MM.1S (cell line): Measurements from ENCODE around the gene RBFOX2.

Source experiments
- CTCF ChIP-seq: fragments of 300-600 bp; sonication (generic); IDR thresholded peaks from 2 replicates; pipeline ENCODE4 v1.5.1; 2016; ENCODE audit warnings: antibody characterized with exemption, low read length, mixed read lengths
- EZH2 ChIP-seq: fragments of 300-600 bp; sonication (generic); optimal IDR thresholded peaks from 2 replicates; pipeline ENCODE3; 2017; ENCODE audit warnings: low read depth, mild to moderate bottlenecking, antibody characterized with exemption, low read length, mixed read lengths
- EZH2phosphoT487 ChIP-seq: fragments of 300-600 bp; sonication (generic); IDR thresholded peaks from 2 replicates; pipeline ENCODE4 v1.6.1; 2018; ENCODE audit warnings: antibody characterized with exemption, low read length

DNA sequence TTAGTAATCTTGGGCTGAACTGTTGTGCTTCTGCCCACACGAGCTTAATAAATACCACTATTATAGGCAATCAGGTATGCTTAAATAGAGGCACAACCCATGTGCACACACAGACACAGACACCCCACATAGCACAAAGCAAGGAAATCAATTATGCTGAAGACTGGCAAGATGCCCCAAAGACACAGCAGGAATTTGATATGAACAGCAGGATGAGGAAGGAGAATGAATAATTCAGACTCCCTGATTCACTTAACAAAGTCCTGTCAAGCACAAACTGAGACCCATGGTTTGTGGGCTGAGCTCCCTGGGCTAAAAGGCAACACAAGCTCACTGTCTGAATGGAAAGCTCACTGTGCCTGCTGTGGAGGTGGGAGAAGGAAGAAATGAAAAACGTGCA lies 42.5 kb downstream of the RBFOX2 start:
- TF ChIP-seq CTCF: no peak
- TF ChIP-seq EZH2: no peak
- no peak for TF ChIP-seq EZH2phosphoT487
